HG02938 (cell line): ENCODE measurements around the gene OR1L4.

Experiments
- ATAC-seq: cut with Tn5 transposase; IDR thresholded peaks from one replicate; pipeline ENCODE4 v1.9.1; 2021; ENCODE audit warnings: mild to moderate bottlenecking, moderate library complexity; ENCODE audit not compliant: unreplicated experiment

The OR1L4 gene

GRCh38 chr9:122723690-122724089 lies at the start of gene OR1L4:
TSS of gene OR1L4 (plus strand) at chr9:122723990. CDS start at chr9:122723990, 0 bp downstream.
- ATAC-seq = no peak

- no peak for ATAC-seq
Observed at GRCh38 chr9:122684851-122685250, 38.9 kb upstream of the OR1L4 start.

GRCh38 chr9:122695696-122696095 lies 28.1 kb upstream of the OR1L4 start:
- ATAC-seq = no peak

- no peak for ATAC-seq
Observed at GRCh38 chr9:122718038-122718437, 5.8 kb upstream of the OR1L4 start.

- ATAC-seq = no peak
Observed at GRCh38 chr9:122719218-122719617, 4.6 kb upstream of the OR1L4 start.

- no peak for ATAC-seq
Observed at GRCh38 chr9:122742003-122742402, 18.2 kb downstream of the OR1L4 start, which contains the start of gene OR1L6. TSS of gene OR1L6 (plus strand) at chr9:122742303. CDS start at chr9:122749848, 7,545 bp downstream.

- no peak for ATAC-seq
Observed at GRCh38 chr9:122754825-122755224, 31.0 kb downstream of the OR1L4 start.

- ATAC-seq = no peak
Observed at GRCh38 chr9:122767817-122768216, 44.0 kb downstream of the OR1L4 start.
